Activated T-cell treated with anti-CD3 and anti-CD28 coated beads, Interleukin-2, amount 50 U/mL, for 48 hours (primary cell): Measurements from ENCODE around the gene CD244.
"Not testable (repeated sequence)": the region's sequence is repeated elsewhere in the genome, so short reads cannot be mapped to it uniquely, and the experiment has no call there.

Source experiments
- DNase-seq, 2 experiments: peaks; one replicate each; pipeline ENCODE4 v3.0.0-alpha.2; 2020

CD244 gene, protein sequence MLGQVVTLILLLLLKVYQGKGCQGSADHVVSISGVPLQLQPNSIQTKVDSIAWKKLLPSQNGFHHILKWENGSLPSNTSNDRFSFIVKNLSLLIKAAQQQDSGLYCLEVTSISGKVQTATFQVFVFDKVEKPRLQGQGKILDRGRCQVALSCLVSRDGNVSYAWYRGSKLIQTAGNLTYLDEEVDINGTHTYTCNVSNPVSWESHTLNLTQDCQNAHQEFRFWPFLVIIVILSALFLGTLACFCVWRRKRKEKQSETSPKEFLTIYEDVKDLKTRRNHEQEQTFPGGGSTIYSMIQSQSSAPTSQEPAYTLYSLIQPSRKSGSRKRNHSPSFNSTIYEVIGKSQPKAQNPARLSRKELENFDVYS

DNA sequence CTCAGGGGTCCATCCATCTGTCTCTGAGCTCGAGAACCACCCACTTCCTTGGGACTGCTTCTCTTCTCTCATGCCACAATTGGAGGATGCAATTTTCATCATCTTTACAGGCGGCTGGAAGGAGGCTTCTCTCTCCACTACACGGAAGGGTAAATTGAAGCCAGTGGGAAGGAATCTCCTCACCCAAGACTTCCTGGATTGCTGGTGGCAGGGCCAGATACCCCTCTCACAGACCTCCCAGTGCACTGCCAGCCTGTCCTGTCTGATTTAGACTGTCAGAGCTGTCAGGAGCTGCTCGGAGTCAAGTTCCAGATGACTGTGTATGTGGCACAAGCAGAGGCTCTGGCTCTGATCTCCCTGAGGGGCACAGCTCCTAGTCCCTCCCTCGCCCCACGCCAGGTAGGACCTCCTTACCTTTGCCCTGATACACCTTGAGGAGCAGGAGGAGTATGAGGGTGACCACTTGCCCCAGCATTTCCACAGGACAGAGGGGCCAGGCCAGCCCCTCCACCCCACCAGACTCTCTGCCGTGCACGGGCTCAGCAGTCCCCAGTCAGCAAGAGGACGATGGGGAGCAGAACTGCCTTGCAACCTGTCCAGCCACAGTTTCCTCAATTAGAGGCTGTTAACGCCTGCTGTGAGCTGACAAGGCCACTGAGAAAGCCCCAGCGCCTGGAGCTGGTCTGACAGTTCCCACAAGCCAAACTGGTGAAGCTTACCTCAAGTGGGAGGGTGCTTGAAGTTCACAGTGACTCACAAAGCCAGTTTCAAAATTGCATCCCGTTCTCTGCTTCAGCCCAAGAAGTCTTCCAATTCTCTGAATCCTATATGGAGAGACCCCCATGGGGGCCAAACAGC, at the start of gene CD244:
TSS of gene CD244 (minus strand) at position 685 of the 858 bp plus-strand sequence. CDS start at position 475, 210 bp downstream.
- peak; percentile 70 to 75 for DNase-seq

DNA sequence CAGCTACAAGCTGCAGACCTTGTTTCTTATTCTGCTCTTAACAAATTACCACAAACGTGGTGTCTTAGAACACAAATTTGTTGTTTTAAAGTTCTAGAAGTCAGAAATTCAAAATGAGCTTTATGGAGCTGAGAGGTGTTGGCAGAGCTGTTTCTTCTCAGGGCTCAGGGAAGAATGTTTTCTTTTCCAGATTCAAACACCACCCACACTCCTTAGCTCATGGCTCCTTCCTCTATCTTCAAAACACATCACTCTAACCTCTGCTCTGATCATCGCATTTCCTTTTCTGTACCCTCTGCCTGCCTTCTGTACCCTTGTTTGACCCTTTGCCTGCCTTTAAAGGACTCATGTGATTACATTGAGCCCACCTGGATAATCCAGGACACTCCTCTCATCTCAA, 49.2 kb upstream of the CD244 start:
- no peak for DNase-seq

DNA sequence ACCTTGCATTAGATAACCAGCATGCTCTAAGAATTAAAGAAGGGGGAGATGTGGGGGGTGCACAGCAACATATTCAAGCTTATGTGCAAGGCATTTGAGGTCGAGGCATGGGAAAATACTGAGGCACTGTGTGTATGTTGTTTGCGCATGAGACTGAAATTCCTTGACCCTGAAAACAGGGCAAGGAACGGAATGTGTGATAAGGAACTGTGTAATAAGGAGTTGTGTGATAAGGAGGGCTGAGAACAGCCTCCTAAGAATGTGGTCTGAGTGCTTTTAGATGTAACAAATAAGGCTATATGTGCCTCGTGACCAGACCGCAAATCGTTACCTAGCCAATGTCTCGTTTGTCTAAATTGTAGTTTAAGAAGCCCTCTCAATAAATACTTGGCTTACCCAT, 48.8 kb upstream of the CD244 start:
- no peak for DNase-seq

DNA sequence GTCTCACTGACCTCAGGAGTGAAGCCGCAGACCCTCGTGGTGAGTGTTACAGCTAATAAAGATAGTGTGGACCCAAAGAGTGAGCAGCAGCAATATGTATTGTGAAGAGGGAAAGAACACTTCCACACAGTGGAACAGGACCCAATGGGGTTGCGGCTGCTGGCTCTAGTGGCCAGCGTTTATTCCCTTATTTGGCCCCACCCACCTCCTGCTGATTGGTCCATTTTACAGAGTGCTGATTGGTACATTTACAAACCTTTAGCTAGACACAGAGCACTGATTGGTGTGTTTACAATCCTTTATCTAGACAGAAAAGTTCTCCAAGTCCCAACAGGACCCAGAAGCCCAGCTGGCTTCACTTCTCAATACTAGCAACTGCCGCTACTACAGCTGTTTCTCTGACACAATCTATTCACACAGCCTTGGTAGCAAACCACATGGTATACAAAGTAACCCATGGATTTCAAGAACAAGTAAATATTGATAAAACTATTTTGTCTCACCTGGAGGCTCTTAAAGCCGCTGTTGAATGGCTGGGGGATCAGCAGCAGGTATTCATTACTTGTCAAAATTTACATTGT, 47.6 kb upstream of the CD244 start:
- no peak for DNase-seq

DNA sequence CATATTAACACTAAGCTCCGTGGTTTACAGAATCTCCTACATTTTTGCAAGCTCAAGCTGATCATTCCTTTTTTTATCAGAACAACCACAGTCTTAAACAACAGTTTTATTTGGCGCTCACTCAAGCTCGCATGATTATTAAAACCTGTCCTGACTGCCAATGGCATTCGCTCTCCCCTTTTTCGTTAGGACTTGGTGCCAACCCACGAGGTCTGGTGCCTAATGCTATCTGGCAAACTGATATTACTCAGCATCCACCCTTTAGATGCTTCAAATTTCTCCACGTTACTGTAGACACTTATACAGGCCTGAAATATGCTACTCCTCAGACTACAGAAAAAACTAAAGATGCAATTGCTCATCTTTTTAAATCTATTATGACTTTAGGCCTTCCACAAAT, 45.3 kb upstream of the CD244 start:
- DNase-seq: no peak

DNA sequence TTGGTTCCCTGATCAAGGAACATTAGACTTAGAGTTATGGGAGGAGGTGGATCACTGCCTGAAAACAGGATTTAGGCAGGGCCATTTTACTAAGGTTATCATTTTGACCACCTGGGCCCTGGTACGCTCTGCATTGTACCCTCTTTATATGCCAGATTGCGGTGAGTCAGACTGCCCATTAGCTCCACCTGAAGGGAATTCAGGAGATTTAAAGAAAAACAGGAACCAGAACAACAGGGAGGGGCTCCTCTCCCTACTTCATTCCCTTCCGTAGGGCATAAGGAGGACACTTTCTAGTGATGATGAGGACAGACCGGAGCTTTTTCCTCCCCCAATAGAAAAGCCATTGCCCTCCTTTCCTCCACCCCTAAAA, 42.9 kb upstream of the CD244 start:
- no peak for DNase-seq

DNA sequence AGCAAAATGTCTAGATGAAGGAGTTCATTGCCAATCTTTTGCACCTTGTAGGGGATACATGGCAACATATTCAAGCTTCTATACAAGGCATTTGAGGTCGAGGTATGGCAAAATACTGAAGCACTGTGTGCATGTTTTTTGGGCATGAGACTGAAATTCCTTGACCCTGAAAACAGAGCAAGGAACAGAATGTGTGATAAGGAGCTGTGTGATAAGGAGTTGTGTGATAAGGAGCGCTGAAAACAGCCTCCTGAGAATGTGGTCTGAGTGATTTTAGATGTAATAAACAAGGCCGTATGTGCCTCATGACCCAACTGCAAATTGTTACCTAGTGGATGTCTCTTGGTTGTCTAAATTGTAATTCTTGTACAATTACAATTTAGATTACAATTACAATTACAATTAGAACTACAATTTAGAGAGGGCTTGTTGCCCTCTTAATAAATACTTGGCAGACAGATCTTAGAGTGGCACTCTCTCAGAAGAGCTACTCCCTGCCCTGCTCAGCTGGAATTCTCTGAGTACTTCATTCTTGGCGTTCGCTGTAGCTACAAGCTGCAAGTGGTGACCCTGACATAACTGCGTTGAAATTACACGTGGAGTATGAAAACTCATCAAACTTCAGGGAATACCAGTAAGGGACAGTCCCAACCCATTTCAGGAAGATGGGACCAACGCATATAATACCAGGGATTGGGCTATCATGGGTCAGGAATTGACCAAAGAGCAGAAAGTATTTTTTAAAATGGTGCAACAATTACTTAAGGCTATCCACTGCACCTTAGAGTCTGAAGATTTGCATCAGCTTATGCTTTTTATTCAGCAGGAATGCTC, 42.3 kb upstream of the CD244 start:
- DNase-seq: no peak

DNA sequence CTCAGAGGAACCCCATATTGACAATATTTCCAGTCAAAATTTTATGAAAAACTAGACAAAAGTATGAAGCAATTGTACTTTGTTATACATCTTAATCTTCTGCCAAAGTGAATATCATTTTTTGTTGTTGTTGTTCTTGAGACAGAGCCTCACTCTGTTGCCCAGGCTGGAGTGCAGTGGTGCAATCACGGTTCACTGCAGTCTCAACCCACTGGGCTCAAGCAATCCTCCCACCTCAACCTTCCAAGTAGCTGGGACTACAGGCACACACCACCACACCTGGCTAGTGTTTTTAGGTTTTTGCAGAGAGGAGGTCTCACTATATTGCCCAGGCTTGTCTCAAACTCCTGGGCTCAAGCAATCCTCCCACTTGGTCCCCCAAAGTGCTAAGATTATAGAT, 39.6 kb upstream of the CD244 start:
- not testable (repeated sequence) for DNase-seq

DNA sequence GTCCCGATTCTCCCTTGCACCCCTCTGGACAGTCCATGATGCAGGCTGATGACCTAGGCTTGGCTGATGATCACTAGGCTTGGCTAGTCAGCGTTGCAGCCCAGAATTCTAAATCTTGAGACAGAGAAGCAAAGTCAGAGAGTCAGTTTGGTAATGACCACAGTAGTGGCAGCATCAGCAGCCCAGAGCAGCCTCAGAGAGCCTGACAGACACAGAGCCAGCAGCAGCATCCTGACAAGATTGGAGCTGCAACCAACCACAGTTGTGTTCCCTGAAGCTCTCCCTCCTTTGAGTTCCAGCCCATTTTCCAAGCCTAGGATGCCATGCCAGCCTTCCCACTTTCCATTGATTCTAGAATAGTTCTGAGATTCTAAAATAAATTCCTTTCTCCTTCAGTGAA, 39.1 kb upstream of the CD244 start:
- no peak for DNase-seq

DNA sequence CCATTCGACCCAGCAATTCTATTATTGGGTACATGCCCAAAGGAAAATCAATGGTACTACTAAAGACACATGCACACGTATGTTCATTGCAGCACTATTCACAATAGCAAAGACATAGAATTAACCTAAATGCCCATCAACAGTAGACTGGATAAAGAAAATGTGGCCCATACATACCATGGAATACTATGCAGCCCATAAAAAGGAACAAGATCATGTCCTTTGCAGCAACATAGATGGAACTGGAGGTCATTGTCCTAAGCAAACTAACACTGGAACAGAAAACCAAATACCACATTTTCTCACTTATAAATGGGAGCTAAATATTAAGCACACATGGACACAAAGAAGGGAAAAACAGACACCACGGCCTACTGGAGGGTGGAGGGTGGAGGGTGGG, 38.0 kb upstream of the CD244 start:
- DNase-seq: not testable (repeated sequence)

DNA sequence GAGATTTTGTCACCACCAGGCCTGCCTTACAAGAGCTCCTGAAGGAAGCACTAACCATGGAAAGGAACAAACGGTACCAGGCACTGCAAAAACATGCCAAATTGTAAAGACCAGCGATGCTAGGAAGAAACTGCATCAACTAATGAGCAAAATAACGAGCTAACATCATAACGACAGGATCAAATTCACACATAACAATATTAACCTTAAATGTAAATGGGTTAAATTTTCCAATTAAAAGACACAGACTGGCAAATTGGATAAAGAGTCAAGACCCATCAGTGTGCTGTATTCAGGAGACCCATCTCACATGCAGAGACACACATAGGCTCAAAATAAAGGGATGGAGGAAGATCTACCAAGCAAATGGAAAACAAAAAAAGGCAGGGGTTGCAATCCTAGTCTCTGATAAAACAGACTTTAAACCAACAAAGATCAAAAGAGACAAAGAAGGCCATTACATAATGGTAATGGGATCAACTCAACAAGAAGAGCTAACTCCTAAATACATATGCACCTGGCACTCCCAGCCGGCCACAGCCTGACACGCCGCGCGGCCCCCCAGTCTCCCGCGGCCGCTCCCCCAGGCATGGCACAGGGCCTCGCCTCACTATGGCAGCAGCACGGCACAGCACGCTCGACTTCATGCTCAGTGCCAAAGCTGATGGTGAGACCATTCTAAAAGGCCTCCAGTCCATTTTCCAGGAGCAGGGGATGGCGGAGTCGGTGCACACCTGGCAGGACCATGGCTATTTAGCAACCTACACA, 31.9 kb upstream of the CD244 start:
- DNase-seq: not testable (repeated sequence)

DNA sequence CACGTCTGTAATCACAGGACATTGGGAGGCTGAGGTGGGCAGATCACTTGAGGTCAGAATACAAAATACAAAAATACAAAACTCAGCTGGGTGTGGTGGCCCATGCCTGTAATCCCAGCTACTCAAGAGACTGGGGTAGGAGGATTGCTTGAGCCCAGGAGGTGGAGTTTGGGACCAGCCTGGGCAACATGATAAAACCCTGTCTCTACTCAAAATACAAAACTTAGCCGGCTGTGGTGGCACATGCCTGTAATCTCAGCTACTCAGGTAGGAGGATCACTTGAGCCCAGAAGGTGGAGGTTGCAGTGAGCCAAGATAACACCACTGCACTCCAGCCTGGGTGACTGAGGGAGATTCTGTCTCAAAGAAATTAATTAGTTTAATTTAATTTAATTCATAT, 28.8 kb upstream of the CD244 start:
- no peak for DNase-seq

DNA sequence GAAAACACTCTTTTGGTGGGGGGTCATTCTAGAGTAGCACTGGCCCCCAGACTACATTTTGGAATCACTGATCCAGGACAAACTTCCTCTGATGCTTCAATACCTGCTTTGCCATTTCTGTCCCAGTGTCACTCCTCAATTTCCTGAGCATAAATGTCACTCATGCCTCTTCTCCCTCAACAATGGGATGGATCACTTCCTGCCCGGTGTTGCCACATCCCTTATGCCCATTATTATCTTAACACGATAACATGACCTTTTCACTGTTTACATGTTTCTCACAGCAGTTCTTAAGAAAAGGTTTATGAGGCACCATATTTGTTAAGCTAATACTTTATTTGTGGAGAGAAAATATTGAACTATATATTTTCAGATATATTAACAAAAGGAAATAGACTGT, 26.2 kb upstream of the CD244 start:
- no peak for DNase-seq

DNA sequence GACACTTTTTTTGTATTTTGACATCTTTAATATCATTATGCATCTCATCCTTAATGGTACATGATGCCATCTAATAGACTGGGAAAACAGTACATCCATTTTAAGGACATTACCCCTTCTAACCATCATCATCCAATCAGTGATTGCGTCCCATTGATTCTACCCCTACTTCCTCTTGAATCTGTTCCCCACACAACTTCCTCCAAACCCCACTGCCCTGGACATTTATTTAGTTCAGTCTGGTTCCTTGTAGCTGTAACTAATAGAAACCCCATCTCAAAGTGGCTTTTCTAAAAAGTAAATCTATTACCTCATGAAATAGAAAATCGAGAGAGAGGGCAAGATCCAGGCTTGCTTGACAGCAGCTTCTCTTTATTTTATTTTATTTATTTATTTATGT, 24.4 kb upstream of the CD244 start:
- DNase-seq: no peak

DNA sequence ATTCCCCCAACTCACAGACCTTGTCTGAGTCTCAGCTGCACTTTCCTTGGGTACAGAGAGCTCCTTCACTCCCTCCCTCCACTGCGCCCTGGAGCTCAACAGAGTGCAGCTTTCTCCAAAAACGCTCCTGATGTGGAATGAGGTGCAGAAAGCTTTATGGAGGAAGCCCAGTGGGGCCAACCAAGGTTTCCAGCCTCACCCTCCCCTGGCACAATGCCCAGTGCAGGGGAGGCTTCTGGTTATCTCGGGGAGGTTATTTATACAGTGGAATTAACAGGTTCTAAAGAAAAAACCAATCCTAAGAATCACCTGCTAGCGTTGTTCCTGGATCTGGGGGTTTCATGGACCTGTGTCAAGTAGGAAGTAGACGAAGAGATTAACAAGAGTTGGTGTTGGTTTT, 22.4 kb upstream of the CD244 start, which contains the start of gene ITLN1:
TSS of gene ITLN1 (minus strand) at position 139 of the 400 bp plus-strand sequence. CDS start 303 bp downstream, outside the sequence.
- DNase-seq: no peak

DNA sequence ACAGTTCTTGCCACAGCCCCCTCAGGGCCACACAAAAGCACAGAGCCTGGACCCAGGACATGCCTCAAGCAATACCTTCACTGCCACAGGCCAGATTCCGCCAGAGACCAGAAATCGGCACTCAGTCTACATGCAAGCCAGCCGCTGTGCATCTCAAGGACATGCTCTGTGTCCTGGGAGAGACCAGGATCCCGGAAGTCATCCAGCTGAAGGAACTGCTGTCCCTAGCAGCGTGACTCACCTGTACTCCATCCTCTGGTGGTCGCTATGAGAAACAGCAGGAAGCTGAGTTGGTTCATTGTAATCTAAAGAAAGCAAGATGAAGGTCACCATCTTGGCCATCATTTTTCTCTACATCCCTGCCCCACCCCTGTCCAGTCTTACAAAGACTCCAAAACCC, 21.9 kb upstream of the CD244 start:
- DNase-seq: no peak

DNA sequence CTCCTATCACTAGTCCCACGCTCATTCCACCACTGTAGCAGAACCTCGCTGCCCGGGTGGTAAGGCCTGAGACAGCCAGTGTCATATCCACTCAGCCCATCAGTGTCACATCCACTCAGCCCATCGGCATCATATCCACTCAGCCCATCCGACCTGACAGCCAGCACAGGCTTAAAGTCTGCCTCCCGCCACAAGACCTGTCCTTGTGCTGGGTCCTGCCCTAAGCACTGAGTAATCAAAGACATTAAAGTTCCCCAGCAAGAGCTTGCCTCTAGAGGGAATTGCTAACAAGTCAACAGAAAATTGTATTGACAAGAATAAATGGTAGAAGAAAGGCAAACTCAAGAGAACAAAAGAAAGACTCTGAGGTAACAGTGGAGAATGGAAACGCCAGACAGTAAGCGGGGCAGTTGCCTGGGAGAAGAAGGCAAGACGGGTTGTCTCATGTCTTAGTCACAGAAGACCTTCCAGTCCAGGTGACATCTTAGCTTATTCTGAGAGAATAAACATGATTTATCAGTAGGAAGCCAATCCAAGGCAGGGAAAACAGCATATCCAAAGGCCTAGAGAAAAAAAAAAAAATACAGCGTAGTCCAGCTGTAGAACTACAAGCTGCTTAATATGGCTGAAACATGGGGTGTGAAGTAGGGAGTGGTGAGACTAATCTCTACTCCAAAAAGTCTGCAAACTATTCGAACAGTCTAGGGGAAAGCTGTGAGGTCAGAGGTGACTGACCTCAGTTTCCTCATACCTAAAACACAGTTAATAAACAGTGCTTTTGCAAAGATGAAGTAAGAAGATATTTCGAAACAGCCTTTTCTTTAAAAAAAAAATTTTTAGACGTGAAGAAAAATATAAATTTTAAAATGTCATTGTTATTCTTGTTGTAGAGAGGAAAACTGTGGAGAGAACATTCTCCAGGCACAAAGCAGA, 21.2 kb upstream of the CD244 start:
- no peak for DNase-seq

DNA sequence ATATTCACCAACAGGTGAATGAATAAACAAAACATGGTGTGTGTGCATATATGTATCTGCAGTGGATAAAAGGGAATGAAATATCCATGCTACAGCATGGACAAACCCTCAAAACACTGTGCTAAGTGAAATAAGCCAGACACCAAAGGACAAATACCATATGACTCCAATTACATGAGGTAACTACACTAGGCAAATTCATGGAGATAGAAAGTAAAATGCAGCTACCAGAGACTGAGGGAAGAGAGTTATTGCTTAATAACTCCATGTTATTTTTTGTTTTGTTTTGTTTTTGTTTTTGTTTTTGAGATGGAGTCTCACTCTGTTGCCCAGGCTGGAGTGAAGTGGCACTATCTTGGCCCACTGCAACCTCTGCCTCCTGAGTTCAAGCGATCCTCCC, 19.9 kb upstream of the CD244 start:
- no peak for DNase-seq

DNA sequence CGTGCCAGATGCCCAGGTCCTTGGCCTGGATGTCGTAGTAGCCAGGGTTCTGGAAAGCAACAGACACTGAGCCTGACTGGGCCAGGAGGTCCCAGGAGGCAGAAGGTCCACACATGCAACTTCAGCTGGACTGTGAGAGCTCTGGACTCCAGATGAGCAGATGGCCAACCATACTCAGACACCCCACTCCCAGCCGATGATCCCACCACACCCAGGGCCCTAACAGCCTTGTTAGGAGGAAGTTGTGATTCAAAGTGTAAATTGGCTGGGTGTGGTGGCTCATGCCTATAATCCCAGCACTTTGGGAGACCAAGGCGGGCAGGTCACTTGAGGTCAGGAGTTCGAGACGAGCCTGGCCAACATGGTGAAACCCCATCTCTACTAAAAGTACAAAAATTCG, 18.6 kb upstream of the CD244 start:
- not testable (repeated sequence) for DNase-seq

DNA sequence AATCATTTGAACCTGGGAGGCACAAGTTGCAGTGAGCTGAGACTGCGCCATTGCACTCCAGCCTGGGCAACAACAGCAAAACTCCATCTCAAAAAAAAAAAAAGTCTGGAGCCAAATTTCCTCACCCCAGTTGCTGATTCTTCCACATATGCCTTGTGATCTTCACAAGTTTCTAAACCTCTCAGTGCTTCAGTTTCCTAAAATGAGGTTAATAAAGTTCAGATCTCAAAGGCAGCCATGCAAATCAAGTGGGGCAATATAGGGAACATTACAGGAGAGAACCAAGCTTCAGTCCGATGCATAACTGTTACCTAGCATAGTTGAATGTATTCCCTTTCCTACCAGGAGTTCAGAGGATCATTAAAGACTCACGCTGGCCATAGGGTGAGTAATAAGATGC, 17.5 kb upstream of the CD244 start:
- DNase-seq: no peak

DNA sequence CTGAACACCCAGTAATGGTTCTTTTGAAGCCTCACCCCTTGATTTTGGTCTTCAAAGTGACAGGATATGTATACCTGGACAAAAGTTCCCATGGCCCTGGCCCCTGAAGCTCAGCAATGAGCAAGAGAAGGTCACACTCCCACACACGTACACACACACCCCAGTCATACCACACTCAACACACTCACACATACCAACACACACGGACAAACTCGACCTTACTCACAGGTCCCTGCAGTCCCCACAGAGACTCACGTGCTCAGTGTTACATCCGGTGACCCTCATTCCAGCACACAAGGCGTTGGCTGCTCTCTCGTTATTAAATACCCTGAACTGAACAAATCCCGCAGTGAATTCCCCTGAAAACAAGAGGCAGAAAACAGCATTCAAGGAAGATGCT, 16.4 kb upstream of the CD244 start:
- no peak for DNase-seq
